Measurements from ENCODE around the gene ASB2.

GRCh38 chr14:93963692-93964091 is 12.7 kb downstream of the ASB2 start:
- TF ChIP-seq, protein P1, sequence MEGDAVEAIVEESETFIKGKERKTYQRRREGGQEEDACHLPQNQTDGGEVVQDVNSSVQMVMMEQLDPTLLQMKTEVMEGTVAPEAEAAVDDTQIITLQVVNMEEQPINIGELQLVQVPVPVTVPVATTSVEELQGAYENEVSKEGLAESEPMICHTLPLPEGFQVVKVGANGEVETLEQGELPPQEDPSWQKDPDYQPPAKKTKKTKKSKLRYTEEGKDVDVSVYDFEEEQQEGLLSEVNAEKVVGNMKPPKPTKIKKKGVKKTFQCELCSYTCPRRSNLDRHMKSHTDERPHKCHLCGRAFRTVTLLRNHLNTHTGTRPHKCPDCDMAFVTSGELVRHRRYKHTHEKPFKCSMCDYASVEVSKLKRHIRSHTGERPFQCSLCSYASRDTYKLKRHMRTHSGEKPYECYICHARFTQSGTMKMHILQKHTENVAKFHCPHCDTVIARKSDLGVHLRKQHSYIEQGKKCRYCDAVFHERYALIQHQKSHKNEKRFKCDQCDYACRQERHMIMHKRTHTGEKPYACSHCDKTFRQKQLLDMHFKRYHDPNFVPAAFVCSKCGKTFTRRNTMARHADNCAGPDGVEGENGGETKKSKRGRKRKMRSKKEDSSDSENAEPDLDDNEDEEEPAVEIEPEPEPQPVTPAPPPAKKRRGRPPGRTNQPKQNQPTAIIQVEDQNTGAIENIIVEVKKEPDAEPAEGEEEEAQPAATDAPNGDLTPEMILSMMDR (IDR thresholded peaks at IDR 0.05; ENCODE audit: low read depth, low read length) = no peak
- TF ChIP-seq EZH2phosphoT487 (IDR thresholded peaks at IDR 0.05; ENCODE audit: low read depth) = no peak
